K562 (cell line): ENCODE data around the gene GNPTAB. TPM values are rescaled to one million over a fixed set of nuclear protein-coding genes. Genes with fewer than 3 reads are reported as not detected.

ENCODE experiments used
- ATAC-seq: fragments of 200-7000 bp; cut with Tn5 transposase; 3 replicates; pipeline ENCODE4 v1.9.1; 2020; ENCODE audit warnings: moderate library complexity
- BruUV-seq: library from RNA; stranded (reverse); fragments of 400-500 nt; replicated peaks from 2 replicates; lab custom pipeline; 2021; lab: Mats Ljungman, UMichigan
- CTCF ChIA-PET: fragments of 300-600 bp; formaldehyde crosslinking; extraction: SDS; loops from one replicate; lab custom pipeline; 2021; ENCODE audit warnings: low intra/inter-chr PET ratio; lab: Yijun Ruan, JAX
- POLR2A ChIA-PET: fragments of 300-600, 350-650 bp; sonication (Branson Sonifier 250); formaldehyde crosslinking; extraction: SDS; loops from one replicate; lab custom pipeline; 2021; ENCODE audit warnings: antibody characterized with exemption, inconsistent platforms; lab: Yijun Ruan, JAX
- DNase-seq, 4 experiments: peaks; one replicate each; pipeline versions ENCODE4 v3.0.0 to v3.0.0-alpha.2; 2011 to 2018; ENCODE audit warnings: low spot score in 3 of 4, mixed read lengths in 3 of 4; ENCODE audit errors: extremely low read depth in 1 of 4
- FAIRE-seq: peaks from 2 replicates; lab custom pipeline; 2011; peaks lifted over from hg19 to GRCh38; lab: Jason Lieb, UNC
- H2AFZ ChIP-seq: 2 replicates; pipeline ENCODE4 v1.6.0; 2011; ENCODE audit warnings: low read depth, low read length, control low read depth, inconsistent platforms
- H3K27ac ChIP-seq: fragments of 200-600 bp; 3 replicates; pipeline ENCODE4 v1.8.0; 2011; ENCODE audit warnings: low read depth, mild to moderate bottlenecking, control low read depth, inconsistent platforms, low read length, moderate library complexity, mixed read lengths; ENCODE audit errors: extremely low read depth
- H3K27me3 ChIP-seq, 2 experiments: fragments of 300-600 bp in 1 of 2; 2 replicates in 1 of 2; 3 replicates in 1 of 2; pipeline versions ENCODE4 v1.6.0 to v1.8.0; 2011; ENCODE audit warnings: inconsistent platforms in 2 of 2, low read length in 2 of 2, mild to moderate bottlenecking in 1 of 2, mixed read lengths in 1 of 2, moderate library complexity in 1 of 2; ENCODE audit not compliant: control insufficient read depth in 2 of 2, insufficient read depth in 2 of 2
- H3K36me3 ChIP-seq: fragments of 300-600 bp; 3 replicates; pipeline ENCODE4 v1.8.0; 2011; ENCODE audit warnings: mild to moderate bottlenecking, low read length, inconsistent platforms; ENCODE audit not compliant: control insufficient read depth, insufficient read depth
- H3K4me1 ChIP-seq, 2 experiments: fragments of 200-600 bp in 1 of 2; replicated peaks in 1 of 2; 2 replicates in 1 of 2; 3 replicates in 1 of 2; pipeline versions ENCODE4 v1.5.1 to v1.8.0; 2011; ENCODE audit warnings: inconsistent platforms in 2 of 2, low read length in 2 of 2, mild to moderate bottlenecking in 1 of 2, mixed read lengths in 1 of 2, moderate library complexity in 1 of 2; ENCODE audit not compliant: control insufficient read depth in 2 of 2, insufficient read depth in 2 of 2
- H3K4me2 ChIP-seq: 2 replicates; pipeline ENCODE4 v1.6.1; 2011; ENCODE audit warnings: low read length, control low read depth, inconsistent platforms, mixed read lengths; ENCODE audit not compliant: insufficient read depth
- H3K4me3 ChIP-seq: fragments of 200-600 bp; sonication (generic), shearing (Covaris generic); 2 replicates; pipeline ENCODE4 v1.5.1; 2016; ENCODE audit warnings: control low read depth, inconsistent platforms
- H3K79me2 ChIP-seq: fragments of 200-600 bp; 3 replicates; pipeline ENCODE4 v1.8.0; 2011; ENCODE audit warnings: low read length, inconsistent platforms; ENCODE audit not compliant: control insufficient read depth, insufficient read depth
- H3K9ac ChIP-seq, 2 experiments: 2 replicates each; pipeline versions ENCODE4 v1.6.0 to v1.6.1; 2011; ENCODE audit warnings: low read depth in 2 of 2, low read length in 2 of 2, control low read depth in 1 of 2, inconsistent platforms in 1 of 2, mild to moderate bottlenecking in 1 of 2, mixed read lengths in 1 of 2; ENCODE audit not compliant: insufficient read depth in 1 of 2
- H3K9me1 ChIP-seq: one replicate; pipeline ENCODE4 v1.6.0; 2011; ENCODE audit warnings: inconsistent platforms, mild to moderate bottlenecking, low read length, moderate library complexity; ENCODE audit not compliant: control insufficient read depth, insufficient read depth
- H3K9me3 ChIP-seq: replicated peaks from 2 replicates; pipeline ENCODE4 v1.5.1; 2011; ENCODE audit warnings: low read depth, low read length, inconsistent platforms; ENCODE audit not compliant: control insufficient read depth, insufficient read depth
- H4K20me1 ChIP-seq: replicated peaks from 2 replicates; pipeline ENCODE4 v1.6.1; 2011; ENCODE audit warnings: low read length, inconsistent platforms, mixed read lengths; ENCODE audit not compliant: control insufficient read depth, insufficient read depth
- CBFA2T3 ChIP-seq: fragments of 450-650 bp; IDR thresholded peaks from 2 replicates; pipeline ENCODE4 v1.6.1; 2017
- CBFB ChIP-seq: sonication (generic); formaldehyde crosslinking; IDR thresholded peaks from 2 replicates; pipeline ENCODE4 v1.4.0; 2020; ENCODE audit warnings: mild to moderate bottlenecking, missing genetic modification reagents
- FIP1L1 ChIP-seq: fragments of 200-400 bp; formaldehyde crosslinking; IDR thresholded peaks from 2 replicates; pipeline ENCODE4 v1.6.1; 2018; ENCODE audit warnings: mild to moderate bottlenecking, low read depth, low read length; ENCODE audit not compliant: poor library complexity, severe bottlenecking
- NR2C1 ChIP-seq, 2 experiments: fragments of 450-650 bp; IDR thresholded peaks; 2 replicates each; pipeline ENCODE4 v1.6.1; 2017; ENCODE audit warnings: mild to moderate bottlenecking in 2 of 2, antibody characterized with exemption in 1 of 2, inconsistent platforms in 1 of 2, missing compliant biosample characterization in 1 of 2, missing genetic modification characterization in 1 of 2
- PCBP1 ChIP-seq: fragments of 200-400 bp; formaldehyde crosslinking; IDR thresholded peaks from 2 replicates; pipeline ENCODE4 v1.6.1; 2018; ENCODE audit warnings: mild to moderate bottlenecking, low read depth, low read length; ENCODE audit not compliant: poor library complexity, severe bottlenecking
- RBM15 ChIP-seq: fragments of 200-400 bp; formaldehyde crosslinking; IDR thresholded peaks from 2 replicates; pipeline ENCODE4 v1.6.1; 2018; ENCODE audit warnings: mild to moderate bottlenecking, low read length, moderate library complexity; ENCODE audit not compliant: insufficient read depth
- ZEB2 ChIP-seq: fragments of 450-650 bp; IDR thresholded peaks from 2 replicates; pipeline ENCODE4 v1.6.1; 2016
- ZNF347 ChIP-seq: fragments of 450-650 bp; formaldehyde crosslinking; IDR thresholded peaks from 2 replicates; pipeline ENCODE4 v1.4.0; 2020; ENCODE audit warnings: low read depth, mild to moderate bottlenecking, moderate library complexity
- ZNF445 ChIP-seq: fragments of 250-450 bp; sonication (Bioruptor Pico); IDR thresholded peaks from 2 replicates; pipeline ENCODE4 v1.4.0; 2020; ENCODE audit warnings: low read depth, mild to moderate bottlenecking, moderate library complexity
- ZNF644 ChIP-seq: fragments of 200-800 bp; sonication (Bioruptor generic); IDR thresholded peaks from 2 replicates; pipeline ENCODE4 v1.6.1; 2016; ENCODE audit warnings: low read depth, missing genetic modification characterization, missing compliant biosample characterization
- WGBS: fragments of 100-300 bp; shearing (Covaris generic); methylation state at CpG from one replicate; pipeline ENCODE4 v1.1.6; 2016; ENCODE audit warnings: low coverage, mixed read lengths; ENCODE audit not compliant: insufficient coverage; ENCODE audit errors: missing lambda C conversion rate; 5-methylcytosine and 5-hydroxymethylcytosine counted together
- in situ Hi-C: fragments of 300-500 bp; cut with MboI; formaldehyde crosslinking; loops from 4 replicates; pipeline ENCODE4 v1.15.0; 2018; ENCODE audit warnings: inconsistent platforms, mixed read lengths
- intact Hi-C: fragments of 100-400 bp; cut with micrococcal nuclease; formaldehyde crosslinking; loops from 2 replicates; pipeline ENCODE4 v1.14.2; 2022
- polyA plus RNA-seq, 8 experiments: library from polyadenylated mRNA; depleted of rRNA in 4 of 8; stranded (reverse) in 5 of 8; unstranded in 3 of 8; fragments of >200 nt; fragmentation: Nextera tagmentation in 2 of 8; fragmentation: Illumina TruSeq in 1 of 8; extraction: Ambion mirVana in 2 of 8; extraction: Trizol in 1 of 8; gene quantifications; 2 replicates each; pipeline versions ENCODE4 v1.2.1 to v1.2.3, GENCODE V29; 2011 to 2014; ENCODE audit warnings: inconsistent platforms in 1 of 8, missing spikeins in 1 of 8
- total RNA-seq, 7 experiments: library from RNA; depleted of rRNA in 6 of 7; stranded (reverse); fragments of >200 nt in 6 of 7; fragmentation: Illumina TruSeq in 2 of 7; extraction: Trizol in 2 of 7; gene quantifications; 2 replicates each; pipeline versions ENCODE4 v1.2.1 to v1.2.3, GENCODE V29; 2011 to 2021; ENCODE audit warnings: low replicate concordance in 1 of 7

The GNPTAB gene
- total and polyA plus RNA-seq, 9 of the 15 experiments (the other 6 are each of a cell fraction or from before 2014, with no cell fraction given): 5.9 to 23.2 (median 19.3) TPM

GRCh38 chr12:101775816-101776215, 54.9 kb downstream of the GNPTAB start:
- Histone ChIP-seq H4K20me1 (no peaks in the 10 kb centered on the region), H3K4me3 (no peak overlapping the region), H3K9me3 (no peaks in the 10 kb centered on the region), H3K79me2 (no peaks in the 10 kb centered on the region), H3K27me3 (no peaks in the 10 kb centered on the region), H3K36me3 (peaks cover 23% of the 10 kb centered on the region; the same call in 2 of the 3 replicates), H3K4me2 (no peak overlapping the region), H3K27ac (no peak overlapping the region), H3K9ac (no peak overlapping the region), H3K4me1 (no peaks in the 10 kb centered on the region), H2AFZ (no peak overlapping the region), H3K9me1 (no peaks in the 10 kb centered on the region)
- intact Hi-C loops (no loop called here), in situ Hi-C loops (loop anchor here (5.0 kb wide), 1 partner anchor 56 kb away; the partner anchor contains the start of gene GNPTAB)
- WGBS: 60% methylated on average over 2 of the region's 2 CpGs
- no peak for FAIRE-seq
- CTCF ChIA-PET: interaction anchor here (3.1 kb wide), 1 partner anchor 55 kb away, joined by 23 read pairs; the partner anchor contains the start of gene GNPTAB
- TF ChIP-seq PCBP1: no peak
- no peak for TF ChIP-seq FIP1L1
- TF ChIP-seq RBM15: no peak
- no peak for TF ChIP-seq ZNF445 (CRISPR knock-in tag)
- TF ChIP-seq ZEB2: no peak
- no peak for TF ChIP-seq CBFA2T3
- no peak for TF ChIP-seq ZNF347 (CRISPR knock-in tag)
- TF ChIP-seq NR2C1 (IDR thresholded peaks at IDR 0.05): no peak
- no peak for TF ChIP-seq NR2C1 (tag; IDR thresholded peaks at IDR 0.05)
- no peak for TF ChIP-seq ZNF644 (tag)
- TF ChIP-seq CBFB (CRISPR knock-in tag): no peak
- no TSS peak for BruUV-seq
- ATAC-seq: no peak
- POLR2A ChIA-PET: no interaction called here
- no peak for DNase-seq
